OCI-LY1 (cell line): ENCODE data around the gene AGTRAP.
A peak's percentile ranks its signal among the peaks of the same experiment; 100 is the strongest.

ENCODE experiments used
- H2AFZ ChIP-seq: fragments of 200-600 bp; sonication (generic), shearing (Covaris generic); 2 replicates; pipeline ENCODE4 v1.6.0; 2014; ENCODE audit warnings: antibody characterized with exemption, mild to moderate bottlenecking, low read length
- H3F3A ChIP-seq: fragments of 200-600 bp; sonication (generic), shearing (Covaris generic); 2 replicates; pipeline ENCODE4 v1.6.0; 2014; ENCODE audit warnings: mild to moderate bottlenecking, antibody characterized with exemption, low read length, moderate library complexity; ENCODE audit not compliant: insufficient read depth
- H3K27ac ChIP-seq: fragments of 200-600 bp; sonication (generic); 2 replicates; pipeline ENCODE4 v1.5.1; 2014; ENCODE audit warnings: low read length, mixed run types, mild to moderate bottlenecking, low read depth; ENCODE audit not compliant: poor library complexity, severe bottlenecking
- H3K27me3 ChIP-seq: fragments of 200-600 bp; sonication (generic); 2 replicates; pipeline ENCODE4 v1.6.0; 2014; ENCODE audit warnings: antibody characterized with exemption, mild to moderate bottlenecking, low read length, moderate library complexity; ENCODE audit not compliant: insufficient read depth
- H3K36me3 ChIP-seq: fragments of 200-600 bp; sonication (generic); 2 replicates; pipeline ENCODE4 v1.6.1; 2014; ENCODE audit warnings: mild to moderate bottlenecking, antibody characterized with exemption, low read length, moderate library complexity, mixed read lengths; ENCODE audit not compliant: insufficient read depth
- H3K4me1 ChIP-seq: fragments of 200-600 bp; sonication (generic); 2 replicates; pipeline ENCODE4 v1.5.1; 2014; ENCODE audit warnings: mild to moderate bottlenecking, low read length, moderate library complexity; ENCODE audit not compliant: insufficient read depth, severe bottlenecking
- H3K4me2 ChIP-seq: fragments of 200-600 bp; sonication (generic), shearing (Covaris generic); 2 replicates; pipeline ENCODE4 v1.6.1; 2014; ENCODE audit warnings: low read length
- H3K4me3 ChIP-seq: fragments of 200-600 bp; sonication (generic); 2 replicates; pipeline ENCODE4 v1.5.1; 2014; ENCODE audit warnings: low read length, low read depth, mild to moderate bottlenecking, mixed read lengths; ENCODE audit not compliant: poor library complexity, severe bottlenecking
- H3K79me2 ChIP-seq: fragments of 200-600 bp; shearing (Covaris generic); 2 replicates; pipeline ENCODE4 v1.6.1; 2016; ENCODE audit warnings: mixed run types, low read length, mixed read lengths; ENCODE audit not compliant: insufficient read depth
- H3K9ac ChIP-seq: fragments of 200-600 bp; sonication (generic), shearing (Covaris generic); 2 replicates; pipeline ENCODE4 v1.6.1; 2014; ENCODE audit warnings: mild to moderate bottlenecking, low read length, mixed read lengths
- H3K9me2 ChIP-seq: fragments of 200-600 bp; sonication (generic), shearing (Covaris generic); 2 replicates; pipeline ENCODE4 v1.6.1; 2014; ENCODE audit warnings: low read depth, mild to moderate bottlenecking, low read length, mixed read lengths
- H3K9me3 ChIP-seq: fragments of 200-600 bp; shearing (Covaris generic); 2 replicates; pipeline ENCODE4 v1.6.1; 2014; ENCODE audit warnings: low read length, mixed read lengths
- H4K20me1 ChIP-seq: fragments of 200-600 bp; sonication (generic), shearing (Covaris generic); 2 replicates; pipeline ENCODE4 v1.6.0; 2016; ENCODE audit warnings: mild to moderate bottlenecking, low read length; ENCODE audit not compliant: insufficient read depth
- EZH2 ChIP-seq: fragments of 200-600 bp; sonication (generic), shearing (Covaris generic); IDR thresholded peaks from 2 replicates; pipeline ENCODE4 v1.8.0; 2017; ENCODE audit warnings: borderline replicate concordance, mixed run types, mild to moderate bottlenecking, antibody characterized with exemption, low read length, moderate library complexity, mixed read lengths
- TF ChIP-seq, protein P1 (sequence below): fragments of 200-600 bp; sonication (generic), shearing (Covaris generic); IDR thresholded peaks from 2 replicates; pipeline ENCODE4 v1.5.1; 2017; ENCODE audit warnings: mild to moderate bottlenecking, antibody characterized with exemption, low read length, moderate library complexity, mixed read lengths

Gene AGTRAP

GRCh38 chr1:11781297-11781696 is 45.4 kb downstream of the AGTRAP start:
- Histone ChIP-seq H3K9ac (no peak overlapping the region), H3F3A (no peaks in the 10 kb centered on the region)

GRCh38 chr1:11782127-11782708 is 46.3 kb downstream of the AGTRAP start:
- H3K9me2 ChIP-seq, result no peaks in the 10 kb centered on the region
- TF ChIP-seq, protein P1, sequence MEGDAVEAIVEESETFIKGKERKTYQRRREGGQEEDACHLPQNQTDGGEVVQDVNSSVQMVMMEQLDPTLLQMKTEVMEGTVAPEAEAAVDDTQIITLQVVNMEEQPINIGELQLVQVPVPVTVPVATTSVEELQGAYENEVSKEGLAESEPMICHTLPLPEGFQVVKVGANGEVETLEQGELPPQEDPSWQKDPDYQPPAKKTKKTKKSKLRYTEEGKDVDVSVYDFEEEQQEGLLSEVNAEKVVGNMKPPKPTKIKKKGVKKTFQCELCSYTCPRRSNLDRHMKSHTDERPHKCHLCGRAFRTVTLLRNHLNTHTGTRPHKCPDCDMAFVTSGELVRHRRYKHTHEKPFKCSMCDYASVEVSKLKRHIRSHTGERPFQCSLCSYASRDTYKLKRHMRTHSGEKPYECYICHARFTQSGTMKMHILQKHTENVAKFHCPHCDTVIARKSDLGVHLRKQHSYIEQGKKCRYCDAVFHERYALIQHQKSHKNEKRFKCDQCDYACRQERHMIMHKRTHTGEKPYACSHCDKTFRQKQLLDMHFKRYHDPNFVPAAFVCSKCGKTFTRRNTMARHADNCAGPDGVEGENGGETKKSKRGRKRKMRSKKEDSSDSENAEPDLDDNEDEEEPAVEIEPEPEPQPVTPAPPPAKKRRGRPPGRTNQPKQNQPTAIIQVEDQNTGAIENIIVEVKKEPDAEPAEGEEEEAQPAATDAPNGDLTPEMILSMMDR, result no peak
- TF ChIP-seq EZH2, result no peak
- peaks cover 27% of the 10 kb centered on the region for H3K4me1 ChIP-seq
- H4K20me1 ChIP-seq, result no peaks in the 10 kb centered on the region
- no peaks in the 10 kb centered on the region for H3K9me3 ChIP-seq
- no peaks in the 10 kb centered on the region for H3F3A ChIP-seq
- no peak overlapping the region for H3K4me3 ChIP-seq
- no peak overlapping the region for H3K9ac ChIP-seq
- no peak overlapping the region for H2AFZ ChIP-seq
- H3K4me2 ChIP-seq, result no peak overlapping the region
- no peaks in the 10 kb centered on the region for H3K36me3 ChIP-seq
- no peaks in the 10 kb centered on the region for H3K27me3 ChIP-seq
- H3K79me2 ChIP-seq, result no peaks in the 10 kb centered on the region
- H3K27ac ChIP-seq, result no peak overlapping the region

More at GRCh38 chr1:11781297-11781696, 45.4 kb downstream of the AGTRAP start:
- H3K4me1 ChIP-seq, result peaks cover 27% of the 10 kb centered on the region
- H3K27ac ChIP-seq, result no peak overlapping the region
- H3K79me2 ChIP-seq, result no peaks in the 10 kb centered on the region
- no peaks in the 10 kb centered on the region for H3K27me3 ChIP-seq
- no peak overlapping the region for H2AFZ ChIP-seq
- no peak overlapping the region for H3K4me3 ChIP-seq
- H3K9me3 ChIP-seq, result no peaks in the 10 kb centered on the region
- TF ChIP-seq, protein P1, result no peak
- TF ChIP-seq EZH2, result no peak
- no peaks in the 10 kb centered on the region for H3K36me3 ChIP-seq
- H3K9me2 ChIP-seq, result no peaks in the 10 kb centered on the region
- H3K4me2 ChIP-seq, result no peak overlapping the region
- no peaks in the 10 kb centered on the region for H4K20me1 ChIP-seq

DNA sequence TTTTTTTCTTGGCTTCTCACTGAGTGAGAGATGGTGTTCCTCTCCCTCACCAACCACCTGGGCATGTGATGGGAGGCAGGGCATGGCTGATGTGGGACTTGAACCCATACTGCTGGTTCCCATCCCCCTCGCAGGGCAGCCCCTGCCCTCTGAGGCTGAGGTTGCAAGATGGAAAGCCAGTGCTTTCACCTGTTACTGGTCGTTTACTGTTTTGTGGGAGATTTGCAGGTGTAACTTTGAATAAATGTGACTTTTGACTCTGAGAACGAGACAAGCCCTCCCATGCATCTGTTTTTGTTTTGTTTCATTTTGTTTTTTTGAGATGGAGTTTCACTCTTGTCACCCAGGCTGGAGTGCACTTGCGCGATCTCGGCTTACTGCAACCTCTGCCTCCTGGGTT is 47.6 kb downstream of the AGTRAP start:
- Histone ChIP-seq H2AFZ (no peak overlapping the region), H3K79me2 (no peaks in the 10 kb centered on the region), H3F3A (no peaks in the 10 kb centered on the region), H3K9ac (no peak overlapping the region), H3K4me3 (no peak overlapping the region), H3K27ac (peak overlapping the region; percentile 54), H3K36me3 (no peaks in the 10 kb centered on the region), H4K20me1 (no peaks in the 10 kb centered on the region), H3K9me2 (no peaks in the 10 kb centered on the region), H3K4me1 (peaks cover 27% of the 10 kb centered on the region), H3K27me3 (no peaks in the 10 kb centered on the region), H3K9me3 (no peaks in the 10 kb centered on the region), H3K4me2 (no peak overlapping the region)
- TF ChIP-seq EZH2, result no peak
- TF ChIP-seq, protein P1, result no peak
